Loucy (cell line): ENCODE results near the gene TSEN15.

Source experiments
- H2AFZ ChIP-seq: fragments of 200-600 bp; sonication (generic); 2 replicates; pipeline ENCODE4 v1.6.0; 2016; ENCODE audit warnings: antibody characterized with exemption, mild to moderate bottlenecking, low read length, moderate library complexity
- H3F3A ChIP-seq: fragments of 200-600 bp; 2 replicates; pipeline ENCODE4 v1.6.0; 2016; ENCODE audit warnings: antibody characterized with exemption, low read depth, mild to moderate bottlenecking
- H3K27me3 ChIP-seq: fragments of 200-600 bp; sonication (generic); 2 replicates; pipeline ENCODE4 v1.6.1; 2014; ENCODE audit warnings: low read length, mild to moderate bottlenecking; ENCODE audit not compliant: insufficient read depth, poor library complexity, severe bottlenecking
- H3K36me3 ChIP-seq: fragments of 200-600 bp; sonication (generic); 2 replicates; pipeline ENCODE4 v1.6.1; 2016; ENCODE audit warnings: low read length; ENCODE audit not compliant: insufficient read depth
- H3K4me1 ChIP-seq: fragments of 200-600 bp; sonication (generic); 2 replicates; pipeline ENCODE4 v1.5.1; 2014; ENCODE audit warnings: low read length, mild to moderate bottlenecking; ENCODE audit not compliant: insufficient read depth, poor library complexity, severe bottlenecking
- H3K4me2 ChIP-seq: fragments of 200-600 bp; sonication (generic); 2 replicates; pipeline ENCODE4 v1.6.0; 2014; ENCODE audit warnings: antibody characterized with exemption, low read length, low read depth, mild to moderate bottlenecking; ENCODE audit not compliant: poor library complexity, severe bottlenecking
- H3K4me3 ChIP-seq: fragments of 200-600 bp; sonication (generic); 2 replicates; pipeline ENCODE4 v1.5.1; 2014; ENCODE audit warnings: low read length, mild to moderate bottlenecking, mixed read lengths; ENCODE audit not compliant: poor library complexity, severe bottlenecking
- H3K79me2 ChIP-seq: fragments of 200-600 bp; sonication (generic); 2 replicates; pipeline ENCODE4 v1.6.1; 2014; ENCODE audit warnings: low read length; ENCODE audit not compliant: insufficient read depth
- H3K9ac ChIP-seq: fragments of 200-600 bp; sonication (generic); 2 replicates; pipeline ENCODE4 v1.6.0; 2014; ENCODE audit warnings: mild to moderate bottlenecking, low read depth, low read length, moderate library complexity; ENCODE audit not compliant: poor library complexity, severe bottlenecking
- H3K9me2 ChIP-seq: fragments of 200-600 bp; sonication (generic); replicated peaks from 2 replicates; pipeline ENCODE4 v1.6.1; 2016; ENCODE audit warnings: low read depth, low read length, mixed read lengths
- H3K9me3 ChIP-seq: fragments of 200-600 bp; sonication (generic); 2 replicates; pipeline ENCODE4 v1.6.1; 2014; ENCODE audit warnings: mild to moderate bottlenecking, antibody characterized with exemption, low read length, low read depth; ENCODE audit not compliant: insufficient read depth
- H4K20me1 ChIP-seq: fragments of 200-600 bp; sonication (generic); 2 replicates; pipeline ENCODE4 v1.6.0; 2014; ENCODE audit warnings: antibody characterized with exemption, low read length, mild to moderate bottlenecking; ENCODE audit not compliant: insufficient read depth, poor library complexity, severe bottlenecking
- EZH2phosphoT487 ChIP-seq: fragments of 200-600 bp; IDR thresholded peaks from 2 replicates; pipeline ENCODE4 v1.6.1; 2018; ENCODE audit warnings: antibody characterized with exemption, mild to moderate bottlenecking, moderate library complexity, borderline replicate concordance
- TF ChIP-seq, protein P1 (sequence below): fragments of 200-600 bp; sonication (generic); conservative IDR thresholded peaks from 2 replicates; pipeline ENCODE4 v1.5.1; 2014; ENCODE audit warnings: mild to moderate bottlenecking, antibody characterized with exemption, low read length

The TSEN15 gene

GRCh38 chr1:184014271-184014670, 37.3 kb upstream of the TSEN15 start:
- no peaks in the 10 kb centered on the region for H3K9me2 ChIP-seq
- no peaks in the 10 kb centered on the region for H3K9me3 ChIP-seq
- no peaks in the 10 kb centered on the region for H3F3A ChIP-seq
- H3K4me1 ChIP-seq: no peaks in the 10 kb centered on the region
- H3K27me3 ChIP-seq: no peaks in the 10 kb centered on the region
- no peak overlapping the region for H3K9ac ChIP-seq
- no peak overlapping the region for H3K4me2 ChIP-seq
- TF ChIP-seq, protein P1, sequence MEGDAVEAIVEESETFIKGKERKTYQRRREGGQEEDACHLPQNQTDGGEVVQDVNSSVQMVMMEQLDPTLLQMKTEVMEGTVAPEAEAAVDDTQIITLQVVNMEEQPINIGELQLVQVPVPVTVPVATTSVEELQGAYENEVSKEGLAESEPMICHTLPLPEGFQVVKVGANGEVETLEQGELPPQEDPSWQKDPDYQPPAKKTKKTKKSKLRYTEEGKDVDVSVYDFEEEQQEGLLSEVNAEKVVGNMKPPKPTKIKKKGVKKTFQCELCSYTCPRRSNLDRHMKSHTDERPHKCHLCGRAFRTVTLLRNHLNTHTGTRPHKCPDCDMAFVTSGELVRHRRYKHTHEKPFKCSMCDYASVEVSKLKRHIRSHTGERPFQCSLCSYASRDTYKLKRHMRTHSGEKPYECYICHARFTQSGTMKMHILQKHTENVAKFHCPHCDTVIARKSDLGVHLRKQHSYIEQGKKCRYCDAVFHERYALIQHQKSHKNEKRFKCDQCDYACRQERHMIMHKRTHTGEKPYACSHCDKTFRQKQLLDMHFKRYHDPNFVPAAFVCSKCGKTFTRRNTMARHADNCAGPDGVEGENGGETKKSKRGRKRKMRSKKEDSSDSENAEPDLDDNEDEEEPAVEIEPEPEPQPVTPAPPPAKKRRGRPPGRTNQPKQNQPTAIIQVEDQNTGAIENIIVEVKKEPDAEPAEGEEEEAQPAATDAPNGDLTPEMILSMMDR: no peak
- no peak for TF ChIP-seq EZH2phosphoT487
- H3K79me2 ChIP-seq: no peaks in the 10 kb centered on the region
- H3K36me3 ChIP-seq: no peaks in the 10 kb centered on the region
- H3K4me3 ChIP-seq: no peak overlapping the region
- no peaks in the 10 kb centered on the region for H4K20me1 ChIP-seq
- H2AFZ ChIP-seq: no peak overlapping the region

DNA sequence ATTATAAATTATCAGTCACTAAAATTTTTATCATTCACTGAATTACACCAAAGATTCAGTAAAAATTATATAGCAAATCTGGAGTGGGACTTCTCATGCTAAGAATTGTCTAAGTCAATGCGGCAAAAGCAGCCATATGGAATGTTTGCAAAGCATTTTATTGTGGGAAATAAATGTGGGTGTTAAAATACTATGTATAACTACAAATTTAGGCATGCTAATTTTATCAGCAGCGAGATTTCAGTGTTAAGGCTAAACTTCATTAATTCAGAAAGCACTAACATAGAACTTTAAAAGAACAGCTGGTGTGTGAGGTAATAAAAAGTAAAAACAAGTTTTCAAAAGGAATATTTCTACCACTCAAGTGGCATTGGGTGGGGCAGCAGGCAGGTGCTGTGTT, 35.4 kb upstream of the TSEN15 start:
- H3F3A ChIP-seq: no peaks in the 10 kb centered on the region
- no peak overlapping the region for H3K9ac ChIP-seq
- no peaks in the 10 kb centered on the region for H3K27me3 ChIP-seq
- no peaks in the 10 kb centered on the region for H3K79me2 ChIP-seq
- H3K4me2 ChIP-seq: no peak overlapping the region
- no peaks in the 10 kb centered on the region for H3K4me1 ChIP-seq
- no peaks in the 10 kb centered on the region for H3K9me2 ChIP-seq
- H3K36me3 ChIP-seq: no peaks in the 10 kb centered on the region
- H3K4me3 ChIP-seq: no peak overlapping the region
- H3K9me3 ChIP-seq: no peaks in the 10 kb centered on the region
- no peaks in the 10 kb centered on the region for H4K20me1 ChIP-seq
- no peak overlapping the region for H2AFZ ChIP-seq
- TF ChIP-seq, protein P1: no peak

DNA sequence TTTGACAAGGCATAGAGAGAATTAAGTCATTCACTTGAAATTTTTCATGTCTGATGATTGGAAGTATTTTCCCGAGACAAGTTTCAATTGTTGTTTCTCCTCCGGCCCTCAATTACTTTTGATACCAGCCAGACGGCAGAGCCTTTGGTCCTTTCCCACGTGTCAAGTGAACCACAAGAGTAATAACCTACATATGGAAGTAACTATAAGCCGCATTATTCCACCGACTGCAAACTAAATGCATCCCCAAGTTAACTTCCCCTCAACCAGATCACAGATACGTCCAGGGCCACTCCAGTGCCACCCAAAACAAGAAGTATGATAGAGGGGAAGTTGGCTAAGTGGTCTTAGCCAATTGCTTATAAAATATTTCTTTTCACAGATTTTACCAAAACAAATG, 34.2 kb upstream of the TSEN15 start:
- H3F3A ChIP-seq: no peaks in the 10 kb centered on the region
- no peaks in the 10 kb centered on the region for H3K27me3 ChIP-seq
- TF ChIP-seq EZH2phosphoT487: no peak
- TF ChIP-seq, protein P1: no peak
- no peaks in the 10 kb centered on the region for H3K9me3 ChIP-seq
- H3K4me2 ChIP-seq: no peak overlapping the region
- H3K4me3 ChIP-seq: no peak overlapping the region
- H3K9me2 ChIP-seq: no peaks in the 10 kb centered on the region
- no peaks in the 10 kb centered on the region for H3K36me3 ChIP-seq
- no peak overlapping the region for H2AFZ ChIP-seq
- no peaks in the 10 kb centered on the region for H3K79me2 ChIP-seq
- no peaks in the 10 kb centered on the region for H3K4me1 ChIP-seq
- no peaks in the 10 kb centered on the region for H4K20me1 ChIP-seq
- H3K9ac ChIP-seq: no peak overlapping the region
